Hepatocyte (in vitro differentiated cells): ENCODE data around the gene PKNOX1.

ENCODE experiments used
- CTCF ChIP-seq: fragments of 200-600 bp; sonication (generic); IDR thresholded peaks from 2 replicates; pipeline ENCODE4 v1.5.1; 2016; ENCODE audit warnings: antibody characterized with exemption, mild to moderate bottlenecking; ENCODE audit not compliant: poor library complexity
- EZH2 ChIP-seq: fragments of 200-600 bp; sonication (generic); IDR thresholded peaks from 2 replicates; pipeline ENCODE4 v1.6.1; 2016; ENCODE audit warnings: antibody characterized with exemption, mild to moderate bottlenecking, borderline replicate concordance

- TF ChIP-seq CTCF, result no peak
- no peak for TF ChIP-seq EZH2
Observed at GRCh38 chr21:42983869-42984268, 9.5 kb downstream of the PKNOX1 start.
